Measurements from ENCODE around the gene PEX26. TPM values are rescaled to one million over a fixed set of nuclear protein-coding genes. Genes with fewer than 3 reads are reported as not detected.

Gene PEX26
- total and polyA plus RNA-seq, 2 experiments from 2014 or later: 4.0 to 48.9 TPM

GRCh38 chr22:18056807-18057474, 20.8 kb upstream of the PEX26 start:
- H3K4me1 ChIP-seq (ENCODE audit: insufficient read depth): no peaks in the 10 kb centered on the region
- Mint-ChIP-seq H3K4me1 (no peaks in the 10 kb centered on the region; the same call in 2 of the 3 replicates), H3K27ac (no peak overlapping the region), H3K36me3 (ENCODE audit: low read depth) (no peaks in the 10 kb centered on the region; the same call in 2 of the 3 replicates), H3K27me3 (ENCODE audit: insufficient read depth, low read depth, poor library complexity) (peaks cover 18% of the 10 kb centered on the region), H3K9me3 (peaks cover 11% of the 10 kb centered on the region), H3K4me3 (no peak overlapping the region)
- H4K20me1 ChIP-seq (replicated peaks; ENCODE audit: insufficient read depth): no peaks in the 10 kb centered on the region
- H3K36me3 ChIP-seq (ENCODE audit: insufficient read depth): no peaks in the 10 kb centered on the region
- no peak overlapping the region; the same call in 1 of the 2 replicates for H2AFZ ChIP-seq
- no peak overlapping the region for H3K4me2 ChIP-seq
- no peaks in the 10 kb centered on the region for H3K79me2 ChIP-seq (replicated peaks; ENCODE audit: insufficient read depth)
- H3K4me3 ChIP-seq: no peak overlapping the region
- no peaks in the 10 kb centered on the region for H3F3A ChIP-seq (replicated peaks; ENCODE audit: low read depth)
- H3K9me2 ChIP-seq (ENCODE audit: insufficient read depth): no peaks in the 10 kb centered on the region
- no peak overlapping the region for H3K27ac ChIP-seq (ENCODE audit: low read depth)
- H3K27me3 ChIP-seq (ENCODE audit: insufficient read depth): no peaks in the 10 kb centered on the region
- ATAC-seq (peak; percentile 36; the same call in 2 of the 3 replicates), DNase-seq (ENCODE audit: low spot score) (no peak)
- TF ChIP-seq ZNF331 (CRISPR knock-in tag; IDR thresholded peaks at IDR 0.05; ENCODE audit: low read depth): no peak
- no peak for TF ChIP-seq ETS1 (IDR thresholded peaks at IDR 0.05)
- no peak for TF ChIP-seq JUNB (IDR thresholded peaks at IDR 0.05; ENCODE audit: unreplicated experiment)
- TF ChIP-seq NANOG (IDR thresholded peaks at IDR 0.05; ENCODE audit: borderline replicate concordance): no peak
- TF ChIP-seq POLR2AphosphoS5 (IDR thresholded peaks at IDR 0.05; ENCODE audit: low read depth): no peak
- TF ChIP-seq EZH2 (IDR thresholded peaks at IDR 0.05; ENCODE audit: low read depth, unreplicated experiment): no peak
- TF ChIP-seq CREB1 (CRISPR knock-in tag; IDR thresholded peaks at IDR 0.05; ENCODE audit: low read depth): no peak
- no peak for TF ChIP-seq ZNF462 (CRISPR knock-in tag; IDR thresholded peaks at IDR 0.05)
- TF ChIP-seq EZH2phosphoT487 (IDR thresholded peaks at IDR 0.05; ENCODE audit: unreplicated experiment): no peak
- TF ChIP-seq ZNF114 (CRISPR knock-in tag; IDR thresholded peaks at IDR 0.05): no peak
- no peak for TF ChIP-seq REST (IDR thresholded peaks at IDR 0.05; ENCODE audit: unreplicated experiment)
- no peak for TF ChIP-seq STAT1 (IDR thresholded peaks at IDR 0.05; ENCODE audit: unreplicated experiment)
- TF ChIP-seq CTCF (conservative IDR thresholded peaks at IDR 0.05; ENCODE audit: low read depth in 2 of 2): no peak

Measured in GM23338 (cell line).